Transverse colon (tissue), 4 donors: ENCODE data around the gene RCAN3. TPM values are rescaled to one million over a fixed set of nuclear protein-coding genes. Genes with fewer than 3 reads are reported as not detected.

ENCODE experiments used
- DNase-seq: peaks from one replicate; pipeline ENCODE4 v3.0.0-alpha.2; 2019
- H3K27ac ChIP-seq, 4 donors: fragments of 200-600 bp; sonication (generic); 2 replicates each; pipeline ENCODE4 v1.5.1; 2016 to 2018; ENCODE audit warnings: inconsistent platforms in 4 of 4
- H3K27me3 ChIP-seq: fragments of 200-600 bp; sonication (generic); 2 replicates; pipeline ENCODE4 v1.5.1; 2017; ENCODE audit warnings: inconsistent platforms
- H3K36me3 ChIP-seq, 4 donors: fragments of 200-600 bp; sonication (generic); 2 replicates each; pipeline ENCODE4 v1.5.1; 2017 to 2019; ENCODE audit warnings: inconsistent platforms in 4 of 4
- H3K4me1 ChIP-seq, 4 donors: fragments of 200-600 bp; sonication (generic); 2 replicates each; pipeline ENCODE4 v1.5.1; 2017 to 2020; ENCODE audit warnings: inconsistent platforms in 4 of 4
- H3K4me3 ChIP-seq, 4 donors: fragments of 200-600 bp; sonication (generic); 1 replicate in 1 of 4; 2 replicates in 3 of 4; pipeline versions ENCODE4 v1.5.1 to v1.6.1; 2017 to 2019; ENCODE audit warnings: inconsistent platforms in 4 of 4
- H3K9me3 ChIP-seq, 2 donors: fragments of 200-600 bp; sonication (generic); 2 replicates each; pipeline ENCODE4 v1.5.1; 2017 to 2019; ENCODE audit warnings: inconsistent platforms in 2 of 2
- EP300 ChIP-seq: sonication (generic); formaldehyde crosslinking; IDR thresholded peaks from one replicate; pipeline ENCODE4 v1.6.1; 2017; ENCODE audit warnings: antibody characterized with exemption, low read depth
- POLR2A ChIP-seq: fragments of 450-650 bp; IDR thresholded peaks from one replicate; pipeline ENCODE4 v1.6.1; 2016; ENCODE audit warnings: antibody characterized with exemption, mild to moderate bottlenecking, moderate library complexity
- POLR2AphosphoS5 ChIP-seq, 3 donors: sonication (generic); formaldehyde crosslinking; IDR thresholded peaks; one replicate each; pipeline ENCODE4 v1.6.1; 2016; ENCODE audit warnings: antibody characterized with exemption in 3 of 3
- WGBS, 2 donors: methylation state at CpG; one replicate each; pipeline ENCODE4 v1.1.5; 2018; ENCODE audit warnings: low coverage in 1 of 2; 5-methylcytosine and 5-hydroxymethylcytosine counted together
- in situ Hi-C, 4 donors: fragments of 200-750 bp; cut with MboI; loops; one replicate each; pipeline versions ENCODE4 v1.15.0 to v1.15.1; 2017; ENCODE audit warnings: low sequenced_read_pairs in 3 of 4, low pct_ligation_motif_present in 1 of 4, low pct_unique_long_range_greater_than_20kb in 1 of 4
- intact Hi-C: fragments of 100-400 bp; cut with DNase I; formaldehyde crosslinking; loops from one replicate; pipeline ENCODE4 v1.15.1; 2023; ENCODE audit warnings: low total_unique reads
- total RNA-seq, 4 donors: library from RNA; depleted of rRNA; stranded (reverse); fragments of >200 nt; gene quantifications; one replicate each; pipeline ENCODE4 v1.1.0, GENCODE V29; 2016
- TF ChIP-seq, protein P1 (sequence below), 5 experiments: fragments of 200-600 bp in 3 of 5; fragments of 450-650 bp in 2 of 5; sonication (generic) in 3 of 5; IDR thresholded peaks; 1 replicate in 2 of 5; 2 replicates in 3 of 5; pipeline ENCODE4 v1.5.1; 2016 to 2017; ENCODE audit warnings: antibody characterized with exemption in 5 of 5, inconsistent platforms in 3 of 5, mild to moderate bottlenecking in 2 of 5, moderate library complexity in 1 of 5

Gene RCAN3
- total RNA-seq, 4 donors from 2014 or later = 6.4 to 17.5 (median 11.3) TPM

DNA sequence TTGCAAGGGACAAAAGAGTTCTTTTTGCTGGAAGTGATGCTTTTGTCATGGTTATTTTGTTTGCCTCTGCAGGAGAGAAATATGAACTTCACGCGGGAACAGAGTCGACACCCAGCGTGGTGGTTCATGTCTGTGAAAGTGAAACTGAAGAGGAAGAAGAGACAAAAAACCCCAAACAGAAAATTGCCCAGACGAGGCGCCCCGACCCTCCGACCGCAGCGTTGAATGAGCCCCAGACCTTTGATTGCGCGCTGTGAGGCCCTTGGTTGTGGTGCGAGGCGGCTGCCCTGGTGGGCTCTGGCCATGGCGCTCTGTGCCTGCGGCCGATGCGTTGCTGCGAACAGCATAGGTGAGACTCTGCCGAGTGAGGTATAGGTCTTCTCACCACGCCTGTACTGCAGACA, 32.4 kb downstream of the RCAN3 start:
- no peaks in the 10 kb centered on the region for H3K27me3 ChIP-seq
- WGBS, 2 donors = 51 to 78% methylated on average over 14 to 21 of the region's 21 CpGs
- peak overlapping the region in 1 of 4 donors; percentile 12 for H3K4me3 ChIP-seq
- H3K9me3 ChIP-seq = no peaks in the 10 kb centered on the region
- H3K4me1 ChIP-seq = peaks cover 2 to 18% (median 9%) of the 10 kb centered on the region in 4 donors
- DNase-seq = peak; percentile 54
- H3K36me3 ChIP-seq = no peaks in the 10 kb centered on the region
- in situ Hi-C loops (no loop called here), intact Hi-C loops (no loop called here)
- no peak for TF ChIP-seq EP300
- no peak for TF ChIP-seq POLR2AphosphoS5 (IDR thresholded peaks at IDR 0.05)
- no peak for TF ChIP-seq POLR2A
- TF ChIP-seq, protein P1, sequence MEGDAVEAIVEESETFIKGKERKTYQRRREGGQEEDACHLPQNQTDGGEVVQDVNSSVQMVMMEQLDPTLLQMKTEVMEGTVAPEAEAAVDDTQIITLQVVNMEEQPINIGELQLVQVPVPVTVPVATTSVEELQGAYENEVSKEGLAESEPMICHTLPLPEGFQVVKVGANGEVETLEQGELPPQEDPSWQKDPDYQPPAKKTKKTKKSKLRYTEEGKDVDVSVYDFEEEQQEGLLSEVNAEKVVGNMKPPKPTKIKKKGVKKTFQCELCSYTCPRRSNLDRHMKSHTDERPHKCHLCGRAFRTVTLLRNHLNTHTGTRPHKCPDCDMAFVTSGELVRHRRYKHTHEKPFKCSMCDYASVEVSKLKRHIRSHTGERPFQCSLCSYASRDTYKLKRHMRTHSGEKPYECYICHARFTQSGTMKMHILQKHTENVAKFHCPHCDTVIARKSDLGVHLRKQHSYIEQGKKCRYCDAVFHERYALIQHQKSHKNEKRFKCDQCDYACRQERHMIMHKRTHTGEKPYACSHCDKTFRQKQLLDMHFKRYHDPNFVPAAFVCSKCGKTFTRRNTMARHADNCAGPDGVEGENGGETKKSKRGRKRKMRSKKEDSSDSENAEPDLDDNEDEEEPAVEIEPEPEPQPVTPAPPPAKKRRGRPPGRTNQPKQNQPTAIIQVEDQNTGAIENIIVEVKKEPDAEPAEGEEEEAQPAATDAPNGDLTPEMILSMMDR (IDR thresholded peaks at IDR 0.05) = peak in 1 of 5 experiments; percentile 10
- H3K27ac ChIP-seq = peak overlapping the region; percentile 38 to 77 (median 59)

DNA sequence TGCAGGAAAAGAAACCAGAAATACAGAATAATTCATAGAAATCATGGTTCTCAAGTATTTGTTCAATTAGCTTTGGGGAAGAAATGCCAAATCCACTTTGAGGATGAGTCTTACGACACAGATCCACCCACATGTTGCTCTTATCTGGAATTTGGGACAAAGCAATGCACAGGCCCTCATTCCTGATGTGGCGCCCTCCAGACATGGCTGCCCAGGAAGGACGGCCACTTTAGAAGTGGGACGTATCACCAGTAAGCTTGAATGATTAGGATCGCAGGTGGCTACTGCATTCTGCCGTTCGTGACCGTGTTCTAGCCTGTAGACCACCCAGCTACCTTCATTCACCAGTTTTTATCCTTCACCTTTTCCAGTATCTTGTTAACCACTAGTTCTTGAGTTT, 33.1 kb downstream of the RCAN3 start:
- H3K4me3 ChIP-seq = no peak overlapping the region
- no peak for DNase-seq
- H3K27ac ChIP-seq = peak overlapping the region; percentile 57 to 77 (median 68)
- no peaks in the 10 kb centered on the region for H3K36me3 ChIP-seq
- in situ Hi-C loops (no loop called here), intact Hi-C loops (no loop called here)
- 75 to 98% methylated on average over 6 to 8 of the region's 8 CpGs for WGBS, 2 donors
- H3K27me3 ChIP-seq = no peaks in the 10 kb centered on the region
- TF ChIP-seq EP300 = no peak
- no peak for TF ChIP-seq POLR2AphosphoS5 (IDR thresholded peaks at IDR 0.05)
- TF ChIP-seq, protein P1 (IDR thresholded peaks at IDR 0.05) = no peak
- TF ChIP-seq POLR2A = no peak
- H3K4me1 ChIP-seq = peaks cover 2 to 25% (median 13%) of the 10 kb centered on the region in 4 donors
- no peaks in the 10 kb centered on the region for H3K9me3 ChIP-seq

DNA sequence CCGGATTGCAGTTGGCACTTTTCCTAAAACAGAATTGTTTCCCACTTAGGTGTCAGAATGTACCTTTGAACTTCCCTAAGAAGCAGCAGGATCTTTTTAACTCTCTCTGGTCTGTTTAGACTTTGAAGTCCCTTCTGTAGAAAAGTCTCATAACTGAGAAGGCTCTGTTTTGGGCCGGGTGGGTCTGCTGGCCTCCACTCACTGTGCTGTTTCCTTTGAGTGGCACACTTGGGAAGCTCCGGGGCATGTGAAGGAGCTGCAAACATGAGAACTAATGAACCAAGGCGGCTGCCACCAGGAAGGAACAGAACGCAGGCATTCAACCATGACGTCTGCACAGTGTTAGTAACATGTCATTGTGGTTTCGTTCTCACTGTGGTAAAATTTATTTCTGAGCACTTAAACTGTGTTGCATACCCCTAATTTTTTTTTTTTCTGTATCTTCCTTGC, 33.8 kb downstream of the RCAN3 start:
- Histone ChIP-seq H3K27me3 (no peaks in the 10 kb centered on the region), H3K27ac (peak overlapping the region; percentile 57 to 77 (median 68)), H3K4me3 (no peak overlapping the region), H3K36me3 (no peaks in the 10 kb centered on the region), H3K4me1 (peaks cover 2 to 32% (median 16%) of the 10 kb centered on the region in 4 donors), H3K9me3 (no peaks in the 10 kb centered on the region)
- intact Hi-C loops (no loop called here), in situ Hi-C loops (no loop called here)
- DNase-seq = peak; percentile 75
- TF ChIP-seq POLR2A = peak; percentile 19
- TF ChIP-seq, protein P1 (IDR thresholded peaks at IDR 0.05) = no peak
- TF ChIP-seq EP300 = no peak
- TF ChIP-seq POLR2AphosphoS5 (IDR thresholded peaks at IDR 0.05) = peak; percentile 30 to 62 (median 36)
- 0 to 17% methylated on average over 1 to 7 of the region's 7 CpGs for WGBS, 2 donors

DNA sequence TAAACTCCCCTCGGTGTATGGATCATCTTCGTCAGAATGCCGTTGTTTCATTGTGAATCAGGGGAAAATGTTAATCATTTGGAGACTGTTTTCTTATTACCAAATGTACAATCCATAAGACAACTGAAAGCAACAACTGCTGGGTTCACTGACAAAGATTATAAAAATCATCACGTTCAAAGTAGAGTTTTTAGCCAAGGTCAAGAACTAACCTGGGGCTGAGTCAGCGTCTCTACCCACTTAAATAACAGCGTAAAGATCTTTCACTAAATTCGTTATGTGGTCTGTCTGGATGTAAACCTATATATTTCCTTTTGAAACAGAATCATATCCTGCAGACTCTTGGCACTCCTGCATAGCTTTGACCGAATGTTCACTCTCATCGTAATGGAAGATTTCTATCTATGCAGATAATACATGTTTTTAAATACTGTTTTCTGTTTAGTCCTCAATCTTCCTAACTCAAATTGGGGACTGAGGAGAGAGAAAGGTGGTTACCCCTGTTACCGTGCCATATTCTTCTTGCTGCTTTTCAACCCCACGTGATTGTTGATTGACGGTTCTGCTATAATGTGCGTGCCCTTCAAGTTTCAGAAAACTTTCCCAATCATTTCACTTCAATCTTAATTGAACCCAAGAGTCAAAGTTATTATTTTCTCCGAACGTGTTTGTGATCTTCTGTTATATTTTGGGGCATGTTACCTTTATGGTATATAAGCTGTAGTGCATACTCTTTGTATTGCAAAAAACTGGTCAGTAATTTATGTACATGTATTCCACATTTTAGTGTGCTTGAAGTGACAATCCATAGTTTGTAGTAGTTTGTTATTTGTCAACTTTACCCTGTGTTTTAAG, 37.6 kb downstream of the RCAN3 start:
- in situ Hi-C loops (no loop called here), intact Hi-C loops (no loop called here)
- Histone ChIP-seq H3K4me1 (peaks cover 6 to 39% (median 22%) of the 10 kb centered on the region in 4 donors), H3K27me3 (no peaks in the 10 kb centered on the region), H3K27ac (peak overlapping the region; percentile 65 to 79 (median 74)), H3K36me3 (no peaks in the 10 kb centered on the region), H3K4me3 (no peak overlapping the region), H3K9me3 (no peaks in the 10 kb centered on the region)
- WGBS, 2 donors = 52 to 64% methylated on average over 12 to 15 of the region's 15 CpGs
- TF ChIP-seq, protein P1 (IDR thresholded peaks at IDR 0.05) = no peak
- no peak for TF ChIP-seq EP300
- no peak for TF ChIP-seq POLR2AphosphoS5 (IDR thresholded peaks at IDR 0.05)
- TF ChIP-seq POLR2A = no peak
- no peak for DNase-seq
